Left lobe of liver (tissue), 2 donors: ENCODE measurements around the gene ANKRD24. TPM values are rescaled to one million over a fixed set of nuclear protein-coding genes. Genes with fewer than 3 reads are reported as not detected.
A peak's percentile ranks its signal among the peaks of the same experiment; 100 is the strongest.
"Not testable (repeated sequence)": the region's sequence is repeated elsewhere in the genome, so short reads cannot be mapped to it uniquely, and the experiment has no call there.

Source experiments
- ATAC-seq: fragments of 200-7000 bp; cut with Tn5 transposase; one replicate; pipeline ENCODE4 v1.9.1; 2020; ENCODE audit warnings: mild to moderate bottlenecking, moderate library complexity
- DNase-seq: peaks from one replicate; pipeline ENCODE4 v3.0.0-alpha.2; 2020; ENCODE audit warnings: low spot score
- total RNA-seq: library from RNA; stranded (reverse); gene quantifications from one replicate; pipeline ENCODE4 v1.2.1, GENCODE V29; 2021
- donor health status: DM: no; HTN: no; CAD: no; lungs with moderate emphysema.
- donor health status: DM: no; HTN: yes; CAD: no.

Gene ANKRD24
- total RNA-seq, 1 donor from 2014 or later = 5.6 TPM

DNA sequence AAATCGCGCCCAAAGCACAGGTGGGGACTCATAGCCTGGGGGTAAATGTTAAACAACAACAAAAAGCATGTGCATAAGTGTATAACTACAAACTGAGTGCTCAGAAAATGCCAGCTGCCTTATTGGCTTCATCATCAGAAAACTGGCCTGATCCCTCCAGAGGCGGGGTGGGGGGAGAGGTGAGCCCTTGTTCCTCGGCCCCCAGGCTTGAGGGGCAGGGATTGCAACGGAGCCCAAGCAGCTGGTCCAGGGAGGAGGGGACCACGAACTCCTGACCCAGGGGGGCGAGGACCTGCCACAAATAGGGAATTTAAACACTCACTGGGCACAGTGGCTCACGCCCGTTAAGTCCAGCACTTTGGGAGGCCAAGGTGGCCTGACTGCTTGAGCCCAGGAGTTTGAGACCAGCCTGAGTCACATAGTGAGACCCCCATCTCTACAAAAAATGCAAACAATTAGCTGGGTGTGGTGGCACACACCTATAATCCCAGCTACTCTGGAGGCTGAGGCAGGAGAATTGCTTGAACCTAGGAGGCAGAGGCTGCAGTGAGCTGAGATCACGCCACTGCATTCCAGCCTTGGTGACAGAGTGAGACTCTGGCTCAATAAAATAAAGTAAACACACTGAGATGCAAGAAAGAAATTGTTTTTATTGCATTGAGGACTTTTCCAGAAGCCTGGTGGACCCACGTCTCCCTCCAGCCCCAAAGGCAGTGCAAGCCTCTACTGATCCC lies 8.8 kb upstream of the ANKRD24 start:
- peak; percentile 7 for ATAC-seq
- DNase-seq = no peak

DNA sequence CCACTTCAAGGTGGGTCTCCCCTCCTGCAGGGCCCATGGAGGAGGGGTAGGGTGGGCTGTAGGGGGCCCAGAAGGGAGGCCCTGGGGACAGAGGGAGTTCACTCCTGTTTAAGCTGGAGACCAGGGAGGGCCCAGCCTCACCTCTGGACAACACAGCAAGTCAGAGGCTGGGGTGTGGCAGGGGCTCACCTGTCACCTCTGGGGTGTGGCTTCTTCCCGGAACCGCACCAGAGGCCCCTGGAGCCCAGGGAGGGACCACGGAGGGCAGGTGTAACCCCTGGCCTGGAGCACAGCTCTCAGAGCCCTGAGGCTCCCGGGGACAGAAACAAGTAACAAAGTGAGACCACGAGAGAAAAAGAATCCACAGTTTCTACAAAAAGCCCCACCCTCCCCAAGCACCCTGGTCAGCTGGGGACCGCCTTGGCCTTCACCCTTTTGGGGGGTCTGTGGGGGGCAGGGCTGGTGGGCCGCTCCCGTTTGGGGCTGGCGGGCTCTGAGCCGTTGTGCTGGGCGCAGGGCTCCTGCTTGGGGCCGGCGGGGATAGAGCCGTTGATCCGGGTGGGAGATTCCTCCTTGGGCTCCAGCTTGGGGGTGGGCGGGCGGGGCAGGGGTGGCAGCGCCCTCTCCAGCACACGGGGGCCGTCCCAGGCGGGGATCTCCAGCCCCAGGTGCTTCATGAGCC lies 8.1 kb upstream of the ANKRD24 start:
- ATAC-seq (no peak), DNase-seq (no peak)

DNA sequence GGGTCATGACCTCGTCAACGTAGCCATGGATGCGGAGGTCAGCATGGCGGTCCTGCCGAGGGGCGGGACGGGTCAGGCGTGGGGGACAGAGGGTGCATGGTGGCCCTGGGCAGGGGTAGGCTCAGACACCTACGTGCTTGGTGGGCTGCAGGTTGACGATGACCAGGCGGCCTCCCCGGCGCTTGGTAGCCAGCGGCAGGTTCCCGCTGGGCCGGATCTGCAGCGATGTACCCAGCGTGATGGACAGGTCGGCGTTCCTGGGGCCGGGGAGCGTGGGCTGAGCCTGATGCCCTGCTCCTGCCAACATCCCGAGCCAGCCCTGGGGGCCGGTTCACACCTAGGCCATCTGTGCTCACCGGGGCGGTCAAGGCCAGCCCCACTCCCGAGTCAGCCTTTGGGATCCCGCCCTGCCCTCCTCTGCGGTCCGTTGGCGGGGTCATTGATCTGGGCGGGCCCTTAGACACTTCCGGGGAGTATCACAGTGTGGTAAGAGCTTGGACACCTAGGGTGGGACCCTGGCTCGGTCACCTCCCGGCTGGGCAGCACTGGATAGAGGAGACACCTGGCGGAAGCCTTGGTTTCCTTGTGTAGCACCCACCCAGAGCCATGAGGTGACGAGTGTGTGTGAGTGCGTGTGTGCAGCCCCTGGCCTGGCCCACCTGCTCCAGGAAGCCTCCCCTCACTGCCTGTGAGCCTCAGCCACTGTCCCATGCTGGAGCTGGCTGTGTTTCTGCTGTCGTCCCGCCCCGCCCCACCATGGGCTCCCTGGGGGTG lies 7.4 kb upstream of the ANKRD24 start:
- ATAC-seq (no peak), DNase-seq (no peak)

DNA sequence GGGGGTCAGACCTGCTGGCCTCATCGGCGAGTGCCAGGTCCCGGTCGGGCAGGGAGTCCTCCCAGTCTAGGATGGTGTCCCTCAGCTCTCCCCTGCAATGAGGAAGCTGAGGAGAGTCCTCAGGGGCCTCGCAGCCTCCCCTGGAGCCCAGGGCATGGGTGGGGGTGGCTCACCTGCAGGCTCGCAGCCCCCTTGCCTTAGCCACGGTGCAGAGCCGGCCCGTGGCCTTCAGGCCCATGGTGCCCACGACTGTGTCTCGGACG lies 6.9 kb upstream of the ANKRD24 start:
- ATAC-seq = no peak
- DNase-seq = no peak

DNA sequence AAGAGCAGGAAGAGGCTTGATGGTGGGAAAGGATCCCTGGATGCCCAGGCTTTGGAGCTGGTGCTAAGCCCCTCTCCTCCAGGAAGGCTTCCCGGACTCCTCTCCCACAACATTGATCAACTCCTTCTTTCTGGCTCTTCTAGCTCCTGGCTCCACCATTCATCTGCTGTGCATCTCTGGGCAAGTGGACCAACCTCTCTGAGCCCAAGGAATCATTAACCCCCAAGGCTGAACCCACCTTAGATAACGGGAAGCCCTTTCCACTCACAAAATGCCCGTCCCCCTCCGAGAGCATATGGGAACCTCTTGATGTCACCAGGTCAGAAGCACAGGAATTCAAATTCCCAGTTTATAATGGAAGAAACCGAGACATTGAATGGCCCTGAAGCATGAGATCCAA lies 5.3 kb upstream of the ANKRD24 start:
- no peak for DNase-seq
- no peak for ATAC-seq

DNA sequence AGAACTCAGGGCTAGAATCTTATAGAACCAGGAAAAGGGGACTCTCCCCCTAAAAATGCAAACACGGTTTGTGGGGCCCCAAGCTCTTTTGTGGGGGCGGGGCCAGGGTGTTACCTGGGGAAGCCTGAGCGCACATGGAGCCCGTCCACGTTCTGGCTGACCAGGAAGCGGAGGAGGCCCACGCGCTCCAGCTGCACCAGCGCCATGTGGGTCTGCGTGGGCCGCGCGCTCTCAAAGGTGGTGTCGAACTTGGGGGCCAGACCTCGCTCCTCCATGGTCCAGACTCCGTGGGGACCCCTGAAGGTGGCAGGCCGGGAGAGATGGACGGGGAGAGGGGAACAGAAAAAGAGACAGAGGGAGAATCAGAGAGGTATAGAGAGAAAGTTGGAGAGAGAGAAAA lies 3.5 kb upstream of the ANKRD24 start:
- ATAC-seq (no peak), DNase-seq (no peak)

DNA sequence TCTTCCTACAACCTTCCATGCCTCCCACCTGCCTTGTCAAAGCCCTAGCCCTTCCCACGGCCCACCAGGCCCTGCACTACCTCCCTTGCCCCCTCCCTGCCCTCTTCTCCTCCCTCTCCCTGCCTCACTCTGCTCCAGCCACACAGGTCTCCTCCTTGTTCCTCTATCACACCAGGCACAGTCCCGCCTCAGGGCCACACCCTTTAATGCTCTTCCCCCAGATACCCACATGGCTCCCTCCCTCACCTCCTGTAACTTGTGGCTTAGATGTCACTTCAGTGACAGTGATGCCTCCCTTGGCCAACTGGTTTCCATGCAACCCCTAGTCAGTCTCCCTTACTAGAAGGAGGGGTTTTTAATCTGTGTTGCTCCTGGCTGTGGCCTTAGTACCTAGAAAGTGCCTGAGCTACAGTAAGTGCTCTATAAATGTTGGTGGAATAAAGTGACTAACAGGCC lies 1.4 kb upstream of the ANKRD24 start:
- no peak for ATAC-seq
- no peak for DNase-seq

DNA sequence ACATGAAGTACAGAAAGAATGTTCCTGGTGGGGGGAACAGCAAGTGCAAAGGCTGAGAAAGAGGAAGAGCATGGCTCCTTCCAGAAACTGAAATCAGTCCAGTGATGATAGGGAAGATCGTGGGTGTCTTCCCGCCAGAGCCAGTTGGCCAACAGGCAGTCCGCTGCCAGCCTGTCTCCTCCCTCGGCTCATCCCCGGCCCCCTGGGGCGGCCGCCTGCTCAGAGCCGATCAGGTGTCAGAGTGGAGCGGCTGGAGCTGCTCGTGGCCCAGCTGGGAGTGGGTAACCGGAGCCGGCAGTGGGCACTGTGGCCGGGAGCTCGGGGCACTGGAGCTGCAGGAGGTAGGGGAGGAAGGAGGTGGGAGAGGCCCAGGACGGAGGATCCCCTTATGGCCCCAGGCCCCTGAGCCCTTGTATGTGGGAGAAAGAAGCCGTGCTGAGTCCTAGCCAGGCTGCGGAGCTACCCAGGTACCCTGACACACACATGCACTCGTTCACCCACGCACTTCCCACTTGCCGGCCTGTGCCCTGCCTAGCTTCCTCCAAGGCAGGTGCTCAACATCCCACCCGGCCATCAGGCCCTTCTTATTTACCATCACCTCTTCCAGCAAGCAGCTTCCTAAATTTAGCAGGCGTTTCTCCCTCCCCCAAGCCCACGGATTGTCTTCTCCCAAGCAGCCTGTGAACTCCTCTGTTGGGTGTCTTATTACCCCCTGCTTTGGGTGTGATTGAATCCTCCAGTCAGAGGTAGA lies 1.7 kb downstream of the ANKRD24 start:
- no peak for DNase-seq

DNA sequence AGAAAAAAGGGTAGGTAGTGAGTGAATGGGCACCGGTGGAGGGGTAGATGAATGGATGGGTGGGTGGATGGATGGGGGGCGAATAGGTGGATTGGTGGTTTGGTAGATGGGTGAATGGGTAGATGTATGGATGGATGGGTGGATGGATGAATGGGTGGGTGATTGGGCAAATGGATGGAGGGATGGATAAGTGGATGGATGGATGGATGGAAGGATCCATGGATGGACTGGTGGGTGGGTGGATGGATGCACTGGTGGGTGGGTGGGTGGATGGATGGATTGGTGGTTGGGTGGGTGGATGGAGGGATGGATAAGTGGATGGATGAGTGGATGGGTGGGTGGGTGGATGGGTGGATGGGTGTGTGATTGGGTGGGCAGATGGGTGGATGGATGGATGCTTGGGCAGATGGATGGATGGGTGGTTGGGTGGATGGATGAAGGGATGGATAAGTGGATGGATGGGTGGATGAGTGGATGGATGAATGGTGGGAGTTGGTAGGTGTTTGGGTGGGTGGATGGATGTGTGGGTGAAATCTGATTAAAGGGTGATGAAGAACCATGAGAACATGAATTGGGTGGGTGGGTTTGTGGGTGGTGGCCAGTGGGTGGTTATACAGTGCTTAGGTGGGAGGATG lies 2.3 kb downstream of the ANKRD24 start:
- DNase-seq (no peak), ATAC-seq (no peak)

More for the DNA sequence above, 1.7 kb downstream of the ANKRD24 start:
- no peak for ATAC-seq

DNA sequence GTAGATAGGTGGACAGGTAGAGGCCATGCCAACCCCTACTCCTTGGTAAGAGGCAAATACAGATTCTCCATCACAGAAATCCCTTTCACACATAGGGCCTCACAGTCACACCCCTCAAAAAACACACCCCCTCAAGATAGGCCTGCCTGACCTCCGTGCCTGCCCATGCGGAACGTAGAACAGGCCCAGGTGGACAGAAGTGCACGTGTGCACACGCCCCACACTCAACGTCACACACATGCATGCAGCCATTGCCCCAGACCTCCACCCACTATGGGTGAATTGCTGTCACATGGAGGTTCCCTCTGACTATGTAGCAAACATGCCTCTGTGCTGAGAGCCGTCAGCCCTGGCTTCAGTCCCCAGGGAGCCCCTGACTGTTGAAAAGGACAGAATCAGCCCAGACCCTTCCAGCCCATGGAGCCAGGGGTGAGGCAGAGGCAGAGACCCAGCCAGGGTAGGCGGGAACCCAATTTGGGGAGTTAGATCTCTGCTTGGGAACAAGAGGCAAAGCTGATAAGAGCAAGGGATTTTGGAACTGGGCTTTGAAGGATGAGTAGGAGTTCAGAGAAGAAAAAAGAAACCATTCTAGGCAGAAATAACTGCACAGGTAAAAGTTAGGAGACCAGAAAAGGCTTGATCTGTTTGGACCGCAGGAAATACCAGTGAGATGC lies 3.1 kb downstream of the ANKRD24 start:
- DNase-seq = no peak
- no peak for ATAC-seq

DNA sequence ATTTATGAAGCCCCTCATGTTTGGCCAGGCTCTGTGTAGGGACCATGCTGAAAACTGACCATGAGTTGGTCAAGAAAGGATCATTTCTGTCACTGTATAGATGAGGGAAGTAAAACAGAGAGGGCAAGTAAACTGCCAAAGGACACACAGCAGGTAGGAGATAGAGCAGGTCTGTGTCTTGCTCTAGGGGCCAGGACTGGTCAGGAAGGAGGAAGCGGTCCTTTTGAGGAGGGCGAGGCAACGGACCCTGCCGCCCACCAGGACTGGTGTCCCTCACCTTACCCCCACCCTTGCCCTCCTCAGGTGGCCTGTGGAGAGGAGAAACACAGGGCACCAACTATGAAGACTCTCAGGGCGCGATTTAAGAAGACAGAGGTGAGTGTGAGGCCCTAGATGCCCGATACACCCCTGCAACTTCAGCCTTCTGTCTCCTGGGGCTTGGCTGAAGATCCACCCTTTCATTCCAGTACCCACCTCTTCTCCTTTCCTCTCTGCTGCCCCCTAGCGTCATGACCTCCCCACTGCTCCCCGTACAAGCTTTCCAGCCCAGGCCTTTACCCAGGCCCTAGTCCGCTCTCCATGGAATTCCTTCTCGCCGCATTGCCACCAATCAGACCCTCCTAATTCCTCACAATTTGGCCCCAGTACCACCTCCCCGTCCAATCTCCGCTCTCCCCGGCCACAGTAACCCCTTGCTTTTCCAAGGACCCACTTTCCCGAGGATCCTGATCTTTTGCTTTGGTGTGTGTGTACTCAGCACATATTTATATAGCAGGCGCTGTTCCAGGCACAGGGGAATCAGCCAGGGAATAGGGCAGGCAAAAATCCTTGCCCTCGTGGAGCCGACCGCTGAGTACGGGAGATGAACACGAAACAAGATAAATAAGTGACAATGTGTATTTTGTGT lies 3.9 kb downstream of the ANKRD24 start:
- peak; percentile 84 for DNase-seq
- peak; percentile 88 for ATAC-seq

DNA sequence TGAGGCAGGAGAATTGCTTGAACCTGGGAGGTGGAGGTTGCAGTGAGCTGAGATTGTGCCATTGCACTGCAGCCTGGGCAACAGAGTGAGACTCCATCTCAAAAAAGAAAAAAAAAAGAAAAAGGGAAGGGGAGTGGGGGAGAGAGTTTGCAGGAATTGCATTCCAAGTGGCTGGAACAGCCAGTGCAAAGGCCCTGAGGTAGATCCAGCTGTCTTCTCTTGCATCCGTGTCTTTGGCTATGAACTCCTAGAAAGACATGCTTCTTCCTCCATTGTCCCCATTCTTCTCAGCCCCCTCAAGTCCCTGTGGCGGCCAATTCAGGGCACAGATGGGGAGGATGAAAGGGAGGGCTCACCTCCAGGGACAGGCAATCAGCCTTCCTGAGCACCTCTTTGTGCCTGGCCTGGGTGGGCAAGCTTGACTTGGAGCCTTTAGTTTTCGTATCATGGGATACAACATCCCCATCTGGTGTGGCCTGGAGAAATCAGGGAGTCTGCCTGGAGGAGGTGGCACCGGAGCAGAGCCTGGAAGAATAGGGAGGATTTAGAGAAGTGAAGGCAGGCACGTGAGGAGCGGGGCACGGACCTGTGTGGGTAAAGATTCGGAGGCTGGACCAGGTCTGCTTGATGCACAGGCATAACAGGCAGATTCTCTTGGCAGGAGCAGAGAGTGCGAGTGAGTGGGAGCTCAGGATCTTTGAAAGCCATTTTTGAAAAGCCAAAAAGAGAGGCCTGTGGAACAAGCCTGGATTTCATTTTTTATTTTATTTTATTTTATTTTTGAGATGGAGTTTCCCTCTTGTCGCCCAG lies 5.0 kb downstream of the ANKRD24 start:
- DNase-seq (no peak), ATAC-seq (no peak)

DNA sequence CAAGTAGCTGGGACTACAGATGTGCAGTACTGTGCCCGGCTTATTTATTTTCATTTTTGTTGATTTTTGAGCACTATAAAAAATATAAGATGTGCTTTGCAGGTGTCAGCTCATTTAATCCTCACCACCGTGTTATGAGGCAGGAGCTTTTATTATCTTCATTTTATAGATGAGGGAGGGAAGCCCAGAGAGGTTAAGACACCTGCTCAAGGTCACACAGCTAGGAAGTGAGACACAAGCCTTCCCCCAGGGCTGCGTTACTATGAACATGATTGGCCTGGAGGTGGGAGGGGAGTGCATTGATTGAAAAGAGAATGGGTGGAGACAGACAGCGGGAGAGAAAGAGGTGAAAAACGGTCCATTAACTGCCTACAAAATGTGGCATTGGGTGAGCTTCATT lies 7.2 kb downstream of the ANKRD24 start:
- no peak for ATAC-seq
- DNase-seq = no peak

DNA sequence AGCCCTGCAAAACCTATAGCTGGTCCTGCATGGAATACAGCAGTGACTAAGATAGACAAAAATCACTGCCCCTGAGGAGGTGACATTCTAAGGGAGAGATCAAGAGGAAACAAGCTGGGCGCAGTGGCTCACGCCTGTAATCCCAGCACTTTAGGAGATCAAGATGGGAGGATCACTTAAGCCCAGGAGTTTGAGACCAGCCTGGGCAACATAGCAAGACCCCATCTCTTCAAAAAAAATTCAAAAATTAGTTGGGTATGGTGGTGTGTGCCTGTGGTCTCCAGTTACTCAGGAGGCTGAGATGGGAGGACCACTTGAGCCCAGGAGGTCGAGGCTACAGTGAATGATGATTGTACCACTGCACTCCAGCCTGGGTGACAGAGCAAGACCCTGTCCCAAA lies 10.0 kb downstream of the ANKRD24 start:
- DNase-seq, ATAC-seq: not testable (repeated sequence)

DNA sequence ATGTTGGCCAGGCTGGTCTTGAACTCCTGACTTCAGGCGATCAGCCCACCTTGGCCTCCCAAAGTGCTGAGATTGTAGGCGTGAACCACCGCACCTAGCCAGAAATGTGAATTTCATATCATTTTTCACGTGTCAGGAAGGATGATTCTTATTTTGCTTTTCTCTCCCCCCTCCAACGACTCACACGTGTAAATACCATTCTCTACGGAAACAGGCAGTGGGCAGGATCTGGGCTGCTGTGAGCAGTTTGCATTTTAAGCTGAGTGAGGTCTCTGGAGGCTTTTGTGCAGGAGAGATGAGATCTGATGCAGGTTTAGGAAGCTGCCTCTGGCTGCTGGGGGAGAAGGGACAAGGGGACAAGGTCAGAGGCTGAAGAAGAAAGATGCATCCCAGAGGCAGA lies 11.9 kb downstream of the ANKRD24 start:
- DNase-seq (no peak), ATAC-seq (no peak)

DNA sequence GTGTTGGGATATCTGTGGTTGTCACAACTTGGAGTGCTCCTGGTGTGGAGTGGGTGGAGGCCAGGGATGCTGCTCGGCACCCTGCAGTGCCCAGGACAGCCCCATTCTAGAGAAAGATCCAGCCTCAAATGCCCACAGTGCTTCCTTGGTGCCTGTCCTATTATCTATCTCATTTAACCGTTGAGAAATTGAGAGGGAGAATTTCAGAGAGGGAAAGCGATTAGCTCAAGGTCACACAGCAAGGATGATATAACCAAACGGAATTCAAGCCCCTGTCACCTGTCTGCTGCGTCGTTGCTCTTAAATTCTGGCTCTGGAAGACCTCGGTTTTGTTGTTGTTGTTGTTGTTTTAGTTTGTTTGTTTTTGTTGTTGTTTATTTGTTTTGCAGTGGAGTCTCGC lies 13.5 kb downstream of the ANKRD24 start:
- DNase-seq = no peak
- no peak for ATAC-seq

DNA sequence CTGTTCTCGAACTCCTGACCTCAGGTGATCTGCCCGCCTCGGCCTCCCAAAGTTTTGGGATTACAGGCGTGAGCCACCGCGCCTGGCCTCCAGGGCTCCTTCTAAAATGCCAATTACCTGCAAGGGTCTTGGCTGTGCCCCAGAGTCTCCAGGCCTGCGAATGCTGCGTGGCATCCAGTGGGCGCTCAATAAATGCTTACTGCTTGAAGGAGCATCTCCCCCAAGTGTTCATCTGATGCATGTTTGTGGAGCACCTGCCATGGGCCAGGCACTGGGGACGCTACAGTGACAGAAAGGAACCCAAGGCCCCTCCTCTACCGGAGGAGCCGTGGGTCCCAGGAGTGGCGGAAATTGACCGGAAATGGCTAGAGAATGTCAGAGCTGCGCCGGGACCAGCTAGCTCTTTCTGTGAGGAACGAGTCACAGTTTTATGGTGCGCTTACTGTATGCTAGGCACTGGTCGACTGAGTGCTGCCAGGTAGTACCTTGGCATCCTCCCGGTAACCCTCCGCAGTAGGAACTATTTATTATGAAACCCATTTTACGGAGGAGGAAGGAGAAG lies 14.2 kb downstream of the ANKRD24 start:
- ATAC-seq (no peak), DNase-seq (no peak)

DNA sequence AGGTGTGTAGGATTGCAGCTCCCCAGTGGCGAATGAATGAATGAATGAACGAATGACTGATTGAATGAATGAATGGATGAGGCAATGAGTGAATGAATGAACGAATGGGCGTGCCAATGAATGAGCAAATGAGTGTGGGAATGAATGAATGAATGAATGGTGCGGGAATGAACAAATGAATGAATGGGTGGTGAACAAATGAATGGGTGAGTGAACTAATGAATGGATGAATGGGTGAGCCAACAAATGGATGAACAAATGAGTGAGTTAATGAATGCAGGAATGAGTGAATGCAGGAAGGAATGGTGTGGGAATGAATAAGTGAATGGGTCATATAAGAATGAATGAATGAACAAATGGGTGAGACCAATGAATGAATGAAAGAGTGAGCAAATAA lies 14.7 kb downstream of the ANKRD24 start:
- ATAC-seq = no peak
- no peak for DNase-seq
